ENCODE measurements around the gene PREX1. TPM values are rescaled to one million over a fixed set of nuclear protein-coding genes. Genes with fewer than 3 reads are reported as not detected.

Gene PREX1
- total and polyA plus RNA-seq, 2 of the 4 experiments (the other 2 are of a cell fraction) = 0.67 to 0.72 TPM

- peaks cover 5% of the 10 kb centered on the region; the same call in 1 of the 2 replicates for H3K27me3 ChIP-seq (ENCODE audit: control insufficient read depth, insufficient read depth, low read length)
- no peak for ATAC-seq (ENCODE audit: low read depth)
- no peak overlapping the region for H3K4me2 ChIP-seq (ENCODE audit: low read depth, low read length)
- in situ Hi-C loops (cut with MboI; ENCODE audit: low sequenced_read_pairs) = no loop called here
- H4K20me1 ChIP-seq (ENCODE audit: insufficient read depth, low read length) = no peaks in the 10 kb centered on the region
- no peak overlapping the region for H2BK20ac ChIP-seq (ENCODE audit: low read depth, low read length)
- no peaks in the 10 kb centered on the region for H3K9me3 ChIP-seq (ENCODE audit: control insufficient read depth, insufficient read depth, low read length)
- H3K79me1 ChIP-seq (ENCODE audit: low read depth in 1 of 2, low read length in 2 of 2) = no peaks in the 10 kb centered on the region
- H2AK5ac ChIP-seq (ENCODE audit: low read depth, low read length) = no peak overlapping the region
- no peaks in the 10 kb centered on the region for H3K9me1 ChIP-seq (ENCODE audit: insufficient read depth, low read length)
- no peak overlapping the region for H4K5ac ChIP-seq (ENCODE audit: low read depth, low read length)
- dilution Hi-C loops (cut with HindIII; ENCODE audit: low sequenced_read_pairs, unreplicated experiment) = no loop called here
- no peak overlapping the region for H2BK120ac ChIP-seq (ENCODE audit: low read depth, low read length)
- BruUV-seq (replicated peaks) = no TSS peak
- no peak overlapping the region for H4K8ac ChIP-seq (ENCODE audit: low read depth in 2 of 2, low read length in 2 of 2)
- no peak overlapping the region for H3K18ac ChIP-seq (ENCODE audit: low read depth, low read length)
- no peak overlapping the region for H2BK5ac ChIP-seq (ENCODE audit: low read depth, low read length, poor library complexity, severe bottlenecking)
- no peak overlapping the region for H2BK15ac ChIP-seq (ENCODE audit: low read depth, low read length)
- no peak for DNase-seq
- no peak overlapping the region for H2AFZ ChIP-seq (replicated peaks; ENCODE audit: low read length, poor library complexity)
- TF ChIP-seq FOS (IDR thresholded peaks at IDR 0.05; ENCODE audit: low read depth, low read length) = no peak
- ChIA-PET CTCF (no interaction called here), POLR2A (ENCODE audit: unreplicated experiment) (no interaction called here)
- no peaks in the 10 kb centered on the region for H3K36me3 ChIP-seq (ENCODE audit: control insufficient read depth, insufficient read depth, low read length)
- no peaks in the 10 kb centered on the region for H3K4me1 ChIP-seq (ENCODE audit: control insufficient read depth, insufficient read depth, low read length)
- intact Hi-C loops (cut with micrococcal nuclease) = no loop called here
- no peak overlapping the region for H4K91ac ChIP-seq (ENCODE audit: insufficient read depth, low read depth, low read length)
- WGBS, 2 experiments (ENCODE audit: extremely low coverage in 2 of 2, insufficient read length in 1 of 2) = 100% methylated on average over 1 of the region's 3 CpGs; no CpG with 5 or more reads in 1 of the 2 experiments
- no peak overlapping the region for H2AK9ac ChIP-seq (replicated peaks; ENCODE audit: low read depth, low read length, poor library complexity)
- no peak overlapping the region for H3K23ac ChIP-seq (ENCODE audit: low read depth, low read length)
- no peak overlapping the region for H3K27ac ChIP-seq (ENCODE audit: insufficient read depth, low read length)
- no peak overlapping the region for H3K9ac ChIP-seq (ENCODE audit: low read depth, low read length)
- no peak overlapping the region for H3K14ac ChIP-seq (replicated peaks; ENCODE audit: low read depth, low read length)
- no peak overlapping the region for H3K4ac ChIP-seq (ENCODE audit: low read depth, low read length)
- no peak overlapping the region for H3K4me3 ChIP-seq (ENCODE audit: insufficient read depth, low read depth, low read length)
- H3K56ac ChIP-seq (ENCODE audit: extremely low read depth, insufficient read depth, low read length) = no peak overlapping the region
These were observed 153.3 kb downstream of the PREX1 start for GRCh38 chr20:48674461-48674860.
